Peyer's patch (tissue), 4 donors: ENCODE results near the gene APOF. TPM values are rescaled to one million over a fixed set of nuclear protein-coding genes. Genes with fewer than 3 reads are reported as not detected.
"Not testable (repeated sequence)": the region's sequence is repeated elsewhere in the genome, so short reads cannot be mapped to it uniquely, and the experiment has no call there.

Experiments
- DNase-seq, 3 donors: peaks; one replicate each; pipeline ENCODE4 v3.0.0-alpha.2; 2017 to 2019
- H3K27ac ChIP-seq, 4 donors: fragments of 200-600 bp; sonication (generic); one replicate each; pipeline ENCODE4 v1.5.1; 2016 to 2019
- H3K27me3 ChIP-seq, 2 donors: fragments of 200-600 bp; sonication (generic); one replicate each; pipeline ENCODE4 v1.5.1; 2019
- H3K36me3 ChIP-seq, 3 donors: fragments of 200-600 bp; sonication (generic); one replicate each; pipeline ENCODE4 v1.5.1; 2016 to 2019
- H3K4me1 ChIP-seq, 4 donors: fragments of 200-600 bp; sonication (generic); one replicate each; pipeline ENCODE4 v1.5.1; 2016 to 2019
- H3K4me3 ChIP-seq, 4 donors: fragments of 200-600 bp; sonication (generic); 1 replicate in 3 of 4; 2 replicates in 1 of 4; pipeline ENCODE4 v1.5.1; 2016 to 2019; ENCODE audit warnings: mild to moderate bottlenecking in 1 of 4
- H3K9me3 ChIP-seq, 4 donors: fragments of 200-600 bp; sonication (generic); one replicate each; pipeline ENCODE4 v1.5.1; 2016 to 2019; ENCODE audit warnings: mild to moderate bottlenecking in 1 of 4
- CTCF ChIP-seq, 6 experiments: fragments of 450-650 bp in 4 of 6; fragments of 200-600 bp in 2 of 6; sonication (generic) in 1 of 6; IDR thresholded peaks; one replicate each; pipeline ENCODE4 v1.5.1; 2017 to 2019; ENCODE audit warnings: antibody characterized with exemption in 6 of 6, mild to moderate bottlenecking in 3 of 6, moderate library complexity in 1 of 6
- POLR2A ChIP-seq, 2 donors: fragments of 450-650 bp; IDR thresholded peaks; one replicate each; pipeline ENCODE4 v1.5.1; 2017; ENCODE audit warnings: antibody characterized with exemption in 2 of 2, mild to moderate bottlenecking in 2 of 2, moderate library complexity in 2 of 2
- total RNA-seq, 4 donors: library from RNA; depleted of rRNA; stranded (reverse); fragments of >200 nt; gene quantifications; one replicate each; pipeline ENCODE4 v1.1.0, GENCODE V29; 2016

Gene APOF
- total RNA-seq, 4 donors from 2014 or later: not detected

GRCh38 chr12:56341616-56342015 is 21.0 kb downstream of the APOF start:
- Histone ChIP-seq H3K36me3 (peaks cover 0 to 41% (median 0%) of the 10 kb centered on the region in 3 donors), H3K4me1 (no peaks in the 10 kb centered on the region), H3K4me3 (no peak overlapping the region), H3K9me3 (no peaks in the 10 kb centered on the region), H3K27ac (no peak overlapping the region), H3K27me3 (no peaks in the 10 kb centered on the region)
- no peak for TF ChIP-seq POLR2A (IDR thresholded peaks at IDR 0.05)
- no peak for TF ChIP-seq CTCF (IDR thresholded peaks at IDR 0.05)
- no peak for DNase-seq

GRCh38 chr12:56339158-56339422 is 23.6 kb downstream of the APOF start:
- H3K4me1 ChIP-seq: no peaks in the 10 kb centered on the region
- H3K27ac ChIP-seq: peak overlapping the region; percentile 40 to 75 (median 72)
- TF ChIP-seq CTCF (IDR thresholded peaks at IDR 0.05) (no peak), POLR2A (IDR thresholded peaks at IDR 0.05) (no peak)
- H3K9me3 ChIP-seq: no peaks in the 10 kb centered on the region
- H3K27me3 ChIP-seq: no peaks in the 10 kb centered on the region
- H3K36me3 ChIP-seq: peaks cover 0 to 19% (median 0%) of the 10 kb centered on the region in 3 donors
- H3K4me3 ChIP-seq: peak overlapping the region in 3 of 4 donors; percentile 2 to 26 (median 10)
- DNase-seq: no peak

GRCh38 chr12:56338308-56339157 is 24.1 kb downstream of the APOF start, which contains the start of gene IL23A:
Gene IL23A (plus strand): TSS chr12:56338884. CDS start chr12:56339045, 161 bp downstream.
- Histone ChIP-seq H3K9me3 (no peaks in the 10 kb centered on the region), H3K27me3 (no peaks in the 10 kb centered on the region), H3K4me1 (no peaks in the 10 kb centered on the region), H3K4me3 (peak within 1 kb of the TSS in 3 of 4 donors; percentile 2 to 26 (median 10)), H3K27ac (peak within 1 kb of the TSS; percentile 40 to 75 (median 72)), H3K36me3 (peaks cover 0 to 14% (median 0%) of the 10 kb centered on the region in 3 donors)
- TF ChIP-seq POLR2A (IDR thresholded peaks at IDR 0.05): no peak
- DNase-seq: peak in 2 of 3 donors; percentile 75

GRCh38 chr12:56337753-56338251 is 24.9 kb downstream of the APOF start:
- no peaks in the 10 kb centered on the region for H3K27me3 ChIP-seq
- H3K9me3 ChIP-seq: no peaks in the 10 kb centered on the region
- no peak overlapping the region for H3K4me3 ChIP-seq
- no peak for TF ChIP-seq CTCF (IDR thresholded peaks at IDR 0.05)
- TF ChIP-seq POLR2A (IDR thresholded peaks at IDR 0.05): no peak
- H3K36me3 ChIP-seq: peaks cover 0 to 7% (median 0%) of the 10 kb centered on the region in 3 donors
- H3K27ac ChIP-seq: peak overlapping the region; percentile 40 to 75 (median 72)
- peaks cover 0 to 5% (median 0%) of the 10 kb centered on the region in 4 donors for H3K4me1 ChIP-seq
- peak in 1 of 3 donors; percentile 5 for DNase-seq

- DNase-seq: peak in 2 of 3 donors; percentile 29 to 30
- no peak for TF ChIP-seq POLR2A (IDR thresholded peaks at IDR 0.05)
- TF ChIP-seq CTCF (IDR thresholded peaks at IDR 0.05): no peak
- no peak overlapping the region for H3K27ac ChIP-seq
- no peaks in the 10 kb centered on the region for H3K36me3 ChIP-seq
- no peaks in the 10 kb centered on the region for H3K27me3 ChIP-seq
- H3K9me3 ChIP-seq: no peaks in the 10 kb centered on the region
- peaks cover 0 to 7% (median 0%) of the 10 kb centered on the region in 4 donors for H3K4me1 ChIP-seq
- H3K4me3 ChIP-seq: no peak overlapping the region
These were observed 26.1 kb downstream of the APOF start for GRCh38 chr12:56336361-56337167.

- H3K27ac ChIP-seq, H3K36me3 ChIP-seq, H3K9me3 ChIP-seq, H3K4me3 ChIP-seq, H3K4me1 ChIP-seq, H3K27me3 ChIP-seq, DNase-seq: not testable (repeated sequence)
These were observed 27.1 kb downstream of the APOF start for GRCh38 chr12:56335527-56335926.
